HepG2 (cell line): ENCODE data around the gene TYMS.

Source experiments
- BHLHE40 ChIP-seq: IDR thresholded peaks from 2 replicates; pipeline ENCODE4 v1.6.1; 2011; ENCODE audit warnings: low read length, improper control_type of control experiment
- CEBPG ChIP-seq: IDR thresholded peaks from 2 replicates; pipeline ENCODE4 v1.6.1; 2016
- IRX3 ChIP-seq: sonication (generic); formaldehyde crosslinking; IDR thresholded peaks from 2 replicates; pipeline ENCODE4 v1.8.1; 2023; ENCODE audit warnings: mild to moderate bottlenecking, low read depth, missing genetic modification reagents, borderline replicate concordance
- KDM1A ChIP-seq: IDR thresholded peaks from 2 replicates; pipeline ENCODE4 v1.6.1; 2016; ENCODE audit warnings: missing compliant biosample characterization
- NCOA1 ChIP-seq: sonication (generic); formaldehyde crosslinking; IDR thresholded peaks from 2 replicates; pipeline ENCODE4 v1.9.0; 2021; ENCODE audit warnings: missing genetic modification reagents
- PCBP1 ChIP-seq: fragments of 200-400 bp; formaldehyde crosslinking; IDR thresholded peaks from 2 replicates; pipeline ENCODE4 v1.6.1; 2017; ENCODE audit warnings: mild to moderate bottlenecking, low read depth, low read length, borderline replicate concordance
- RBAK ChIP-seq: sonication (generic); formaldehyde crosslinking; IDR thresholded peaks from 2 replicates; pipeline ENCODE4 v1.5.1; 2020; ENCODE audit warnings: mild to moderate bottlenecking, missing genetic modification reagents
- ZBTB44 ChIP-seq: sonication (generic); formaldehyde crosslinking; IDR thresholded peaks from 2 replicates; pipeline ENCODE4 v1.4.0; 2020; ENCODE audit warnings: missing genetic modification reagents
- ZKSCAN1 ChIP-seq: fragments of 150-350 bp; IDR thresholded peaks from 2 replicates; pipeline ENCODE4 v1.6.1; 2014; ENCODE audit warnings: low read length
- ZNF121 ChIP-seq: sonication (generic); formaldehyde crosslinking; IDR thresholded peaks from 2 replicates; pipeline ENCODE4 v1.5.0; 2020; ENCODE audit warnings: mild to moderate bottlenecking, missing genetic modification reagents
- ZNF549 ChIP-seq: sonication (generic); formaldehyde crosslinking; IDR thresholded peaks from 2 replicates; pipeline ENCODE4 v1.5.0; 2020; ENCODE audit warnings: missing genetic modification reagents
- ZSCAN20 ChIP-seq: sonication (generic); formaldehyde crosslinking; IDR thresholded peaks from 2 replicates; pipeline ENCODE4 v1.4.0; 2020; ENCODE audit warnings: missing genetic modification reagents, mild to moderate bottlenecking, borderline replicate concordance

- no peak for TF ChIP-seq CEBPG (CRISPR knock-in tag)
- TF ChIP-seq RBAK (CRISPR knock-in tag), result no peak
- no peak for TF ChIP-seq ZNF121 (CRISPR knock-in tag)
- no peak for TF ChIP-seq ZNF549 (CRISPR knock-in tag)
- no peak for TF ChIP-seq IRX3
- no peak for TF ChIP-seq BHLHE40
- no peak for TF ChIP-seq ZBTB44 (CRISPR knock-in tag)
- TF ChIP-seq NCOA1 (CRISPR knock-in tag), result no peak
- TF ChIP-seq KDM1A (CRISPR knock-in tag), result no peak
- TF ChIP-seq ZSCAN20, result no peak
- no peak for TF ChIP-seq ZKSCAN1
- TF ChIP-seq PCBP1, result no peak
Measured at GRCh38 chr18:676069-676468, 18.6 kb downstream of the TYMS start.
